Measurements from ENCODE around the gene CDH9. TPM values are rescaled to one million over a fixed set of nuclear protein-coding genes. Genes with fewer than 3 reads are reported as not detected.

Gene CDH9
- total and polyA plus RNA-seq, 2 of the 13 experiments (the other 11 are each of a cell fraction or from before 2014, with no cell fraction given) = 0.03 to 0.24 TPM

DNA sequence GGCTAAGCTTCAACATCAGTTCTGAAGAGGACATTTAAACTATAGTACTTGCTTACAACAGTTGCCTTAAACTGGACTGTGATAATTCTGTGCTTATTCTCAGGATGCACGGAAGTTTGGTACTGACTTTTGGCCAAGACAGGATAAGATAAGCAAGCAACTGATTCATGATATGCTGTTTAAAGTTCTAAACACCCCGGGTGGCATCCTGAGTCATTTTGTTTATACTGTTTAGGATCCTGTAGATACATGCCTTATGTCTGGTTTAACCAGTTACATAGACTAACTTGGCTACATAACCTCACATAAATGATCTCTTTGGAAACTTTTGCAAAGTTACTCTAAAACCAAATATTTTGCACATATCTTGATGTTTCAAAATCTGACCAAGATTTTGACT, 95.9 kb downstream of the CDH9 start (continued):
- TF ChIP-seq, protein P1, sequence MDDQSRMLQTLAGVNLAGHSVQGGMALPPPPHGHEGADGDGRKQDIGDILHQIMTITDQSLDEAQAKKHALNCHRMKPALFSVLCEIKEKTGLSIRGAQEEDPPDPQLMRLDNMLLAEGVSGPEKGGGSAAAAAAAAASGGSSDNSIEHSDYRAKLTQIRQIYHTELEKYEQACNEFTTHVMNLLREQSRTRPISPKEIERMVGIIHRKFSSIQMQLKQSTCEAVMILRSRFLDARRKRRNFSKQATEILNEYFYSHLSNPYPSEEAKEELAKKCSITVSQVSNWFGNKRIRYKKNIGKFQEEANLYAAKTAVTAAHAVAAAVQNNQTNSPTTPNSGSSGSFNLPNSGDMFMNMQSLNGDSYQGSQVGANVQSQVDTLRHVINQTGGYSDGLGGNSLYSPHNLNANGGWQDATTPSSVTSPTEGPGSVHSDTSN (CRISPR knock-in tag; IDR thresholded peaks at IDR 0.05; ENCODE audit: borderline replicate concordance) = no peak
- no peak for TF ChIP-seq ZNF552 (CRISPR knock-in tag; IDR thresholded peaks at IDR 0.05; ENCODE audit: borderline replicate concordance)

DNA sequence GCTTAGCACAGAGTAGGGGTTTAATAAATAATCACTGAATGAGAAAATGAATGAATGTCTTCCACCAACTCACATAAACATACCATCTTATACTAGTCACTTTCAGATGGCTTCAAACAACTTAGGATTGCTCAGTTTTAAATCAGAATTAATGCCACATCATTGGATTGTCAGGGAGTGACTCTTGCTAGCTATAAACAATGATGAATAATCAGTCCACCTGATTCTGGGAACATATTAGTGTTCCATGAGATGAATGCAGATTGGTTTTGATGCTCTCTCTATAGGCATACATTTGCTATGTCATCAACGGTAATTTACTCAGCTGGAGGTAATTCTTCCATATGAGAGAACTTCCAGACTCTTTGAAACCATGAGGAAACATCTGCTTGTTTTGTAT, 97.4 kb downstream of the CDH9 start:
- Histone ChIP-seq H3K9ac (ENCODE audit: insufficient read depth, low read depth, low read length) (no peak overlapping the region), H3K27me3 (ENCODE audit: control insufficient read depth in 1 of 2, insufficient read depth in 2 of 2, low read length in 2 of 2) (no peaks in the 10 kb centered on the region), H3K36me3 (replicated peaks in 1 of 2; ENCODE audit: control insufficient read depth in 1 of 2, insufficient read depth in 2 of 2, low read length in 2 of 2) (no peaks in the 10 kb centered on the region), H3K4me1 (ENCODE audit: insufficient read depth, low read length) (no peaks in the 10 kb centered on the region), H4K20me1 (ENCODE audit: insufficient read depth, low read length) (no peaks in the 10 kb centered on the region), H3K79me2 (ENCODE audit: insufficient read depth, low read length) (no peaks in the 10 kb centered on the region), H3K4me3 (replicated peaks in 1 of 3; ENCODE audit: insufficient read depth in 1 of 3, low read depth in 2 of 3, low read length in 3 of 3) (no peak overlapping the region), H3K9me3 (ENCODE audit: low read length) (no peaks in the 10 kb centered on the region), H3K27ac (ENCODE audit: extremely low read length, insufficient read depth, low read length) (no peak overlapping the region), H2AFZ (ENCODE audit: low read length) (no peak overlapping the region), H3K4me2 (ENCODE audit: low read depth, low read length) (no peak overlapping the region)
- no TSS peak for BruUV-seq (replicated peaks)
- ATAC-seq = no peak
- DNase-seq (ENCODE audit: low spot score) = no peak
- intact Hi-C loops (cut with micrococcal nuclease; ENCODE audit: unreplicated experiment) = no loop called here
- WGBS (ENCODE audit: low lambda C conversion rate) = 0% methylated on average over 1 of the region's 1 CpG
- in situ Hi-C loops (cut with HindIII; ENCODE audit: extremely low pct_ligation_motif_present, low pct_unique_long_range_greater_than_20kb) = no loop called here
- TF ChIP-seq MIXL1 (CRISPR knock-in tag; IDR thresholded peaks at IDR 0.05) = no peak
- TF ChIP-seq, protein P2, sequence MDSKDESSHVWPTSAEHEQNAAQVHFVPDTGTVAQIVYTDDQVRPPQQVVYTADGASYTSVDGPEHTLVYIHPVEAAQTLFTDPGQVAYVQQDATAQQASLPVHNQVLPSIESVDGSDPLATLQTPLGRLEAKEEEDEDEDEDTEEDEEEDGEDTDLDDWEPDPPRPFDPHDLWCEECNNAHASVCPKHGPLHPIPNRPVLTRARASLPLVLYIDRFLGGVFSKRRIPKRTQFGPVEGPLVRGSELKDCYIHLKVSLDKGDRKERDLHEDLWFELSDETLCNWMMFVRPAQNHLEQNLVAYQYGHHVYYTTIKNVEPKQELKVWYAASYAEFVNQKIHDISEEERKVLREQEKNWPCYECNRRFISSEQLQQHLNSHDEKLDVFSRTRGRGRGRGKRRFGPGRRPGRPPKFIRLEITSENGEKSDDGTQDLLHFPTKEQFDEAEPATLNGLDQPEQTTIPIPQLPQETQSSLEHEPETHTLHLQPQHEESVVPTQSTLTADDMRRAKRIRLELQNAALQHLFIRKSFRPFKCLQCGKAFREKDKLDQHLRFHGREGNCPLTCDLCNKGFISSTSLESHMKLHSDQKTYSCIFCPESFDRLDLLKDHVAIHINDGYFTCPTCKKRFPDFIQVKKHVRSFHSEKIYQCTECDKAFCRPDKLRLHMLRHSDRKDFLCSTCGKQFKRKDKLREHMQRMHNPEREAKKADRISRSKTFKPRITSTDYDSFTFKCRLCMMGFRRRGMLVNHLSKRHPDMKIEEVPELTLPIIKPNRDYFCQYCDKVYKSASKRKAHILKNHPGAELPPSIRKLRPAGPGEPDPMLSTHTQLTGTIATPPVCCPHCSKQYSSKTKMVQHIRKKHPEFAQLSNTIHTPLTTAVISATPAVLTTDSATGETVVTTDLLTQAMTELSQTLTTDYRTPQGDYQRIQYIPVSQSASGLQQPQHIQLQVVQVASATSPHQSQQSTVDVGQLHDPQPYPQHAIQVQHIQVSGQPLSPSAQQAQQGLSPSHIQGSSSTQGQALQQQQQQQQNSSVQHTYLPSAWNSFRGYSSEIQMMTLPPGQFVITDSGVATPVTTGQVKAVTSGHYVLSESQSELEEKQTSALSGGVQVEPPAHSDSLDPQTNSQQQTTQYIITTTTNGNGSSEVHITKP (CRISPR knock-in tag; IDR thresholded peaks at IDR 0.05; ENCODE audit: low read depth) = no peak
- TF ChIP-seq, protein P3, sequence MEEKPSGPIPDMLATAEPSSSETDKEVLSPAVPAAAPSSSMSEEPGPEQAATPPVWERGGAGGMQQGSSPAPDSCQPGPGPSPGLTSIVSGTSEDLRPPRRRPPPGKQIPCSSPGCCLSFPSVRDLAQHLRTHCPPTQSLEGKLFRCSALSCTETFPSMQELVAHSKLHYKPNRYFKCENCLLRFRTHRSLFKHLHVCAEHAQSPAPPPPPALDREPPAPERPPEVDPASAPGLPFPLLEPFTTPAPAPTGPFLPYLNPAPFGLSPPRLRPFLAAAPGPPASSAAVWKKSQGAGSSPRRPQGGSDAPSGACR (CRISPR knock-in tag; IDR thresholded peaks at IDR 0.05) = no peak
- no peak for TF ChIP-seq SIX4 (CRISPR knock-in tag; IDR thresholded peaks at IDR 0.05)
- TF ChIP-seq ZFP62 (CRISPR knock-in tag; IDR thresholded peaks at IDR 0.05) = no peak
- TF ChIP-seq ZNF451 (CRISPR knock-in tag; IDR thresholded peaks at IDR 0.05) = no peak
- TF ChIP-seq ZKSCAN5 (CRISPR knock-in tag; IDR thresholded peaks at IDR 0.05) = no peak
- TF ChIP-seq FOXC1 (CRISPR knock-in tag; IDR thresholded peaks at IDR 0.05; ENCODE audit: borderline replicate concordance) = no peak
- no peak for TF ChIP-seq ZNF605 (CRISPR knock-in tag; IDR thresholded peaks at IDR 0.05)
- TF ChIP-seq, protein P4, sequence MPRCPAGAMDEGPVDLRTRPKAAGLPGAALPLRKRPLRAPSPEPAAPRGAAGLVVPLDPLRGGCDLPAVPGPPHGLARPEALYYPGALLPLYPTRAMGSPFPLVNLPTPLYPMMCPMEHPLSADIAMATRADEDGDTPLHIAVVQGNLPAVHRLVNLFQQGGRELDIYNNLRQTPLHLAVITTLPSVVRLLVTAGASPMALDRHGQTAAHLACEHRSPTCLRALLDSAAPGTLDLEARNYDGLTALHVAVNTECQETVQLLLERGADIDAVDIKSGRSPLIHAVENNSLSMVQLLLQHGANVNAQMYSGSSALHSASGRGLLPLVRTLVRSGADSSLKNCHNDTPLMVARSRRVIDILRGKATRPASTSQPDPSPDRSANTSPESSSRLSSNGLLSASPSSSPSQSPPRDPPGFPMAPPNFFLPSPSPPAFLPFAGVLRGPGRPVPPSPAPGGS (CRISPR knock-in tag; IDR thresholded peaks at IDR 0.05) = no peak
- TF ChIP-seq, protein P5, sequence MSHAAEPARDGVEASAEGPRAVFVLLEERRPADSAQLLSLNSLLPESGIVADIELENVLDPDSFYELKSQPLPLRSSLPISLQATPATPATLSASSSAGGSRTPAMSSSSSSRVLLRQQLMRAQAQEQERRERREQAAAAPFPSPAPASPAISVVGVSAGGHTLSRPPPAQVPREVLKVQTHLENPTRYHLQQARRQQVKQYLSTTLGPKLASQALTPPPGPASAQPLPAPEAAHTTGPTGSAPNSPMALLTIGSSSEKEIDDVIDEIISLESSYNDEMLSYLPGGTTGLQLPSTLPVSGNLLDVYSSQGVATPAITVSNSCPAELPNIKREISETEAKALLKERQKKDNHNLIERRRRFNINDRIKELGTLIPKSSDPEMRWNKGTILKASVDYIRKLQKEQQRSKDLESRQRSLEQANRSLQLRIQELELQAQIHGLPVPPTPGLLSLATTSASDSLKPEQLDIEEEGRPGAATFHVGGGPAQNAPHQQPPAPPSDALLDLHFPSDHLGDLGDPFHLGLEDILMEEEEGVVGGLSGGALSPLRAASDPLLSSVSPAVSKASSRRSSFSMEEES (CRISPR knock-in tag; IDR thresholded peaks at IDR 0.05) = no peak
- TF ChIP-seq ZSCAN9 (CRISPR knock-in tag; IDR thresholded peaks at IDR 0.05; ENCODE audit: borderline replicate concordance) = no peak
- no peak for FAIRE-seq
- ChIA-PET POLR2A (no interaction called here), CTCF (ENCODE audit: low intra/inter-chr PET ratio, low total read pairs) (no interaction called here)

All from HepG2 (cell line).